Lower leg skin (tissue), 3 donors: ENCODE data around the gene BDP1.

Experiments used
- CTCF ChIP-seq, 3 donors: fragments of 450-650 bp; IDR thresholded peaks; one replicate each; pipeline ENCODE4 v1.5.1; 2016; ENCODE audit warnings: antibody characterized with exemption in 3 of 3, mild to moderate bottlenecking in 3 of 3, moderate library complexity in 2 of 3
- POLR2A ChIP-seq, 2 donors: fragments of 450-650 bp; IDR thresholded peaks; one replicate each; pipeline ENCODE4 v1.6.1; 2016 to 2017; ENCODE audit warnings: antibody characterized with exemption in 2 of 2, mild to moderate bottlenecking in 1 of 2, moderate library complexity in 1 of 2

- no peak for TF ChIP-seq CTCF (IDR thresholded peaks at IDR 0.05)
- TF ChIP-seq POLR2A (IDR thresholded peaks at IDR 0.05) = no peak
These were observed 27.9 kb downstream of the BDP1 start for GRCh38 chr5:71483355-71483754.
